ENCODE results near the gene CACTIN. TPM values are rescaled to one million over a fixed set of nuclear protein-coding genes. Genes with fewer than 3 reads are reported as not detected.

Gene CACTIN
- total RNA-seq, 3 donors from 2014 or later (not counting 1 experiment from before 2014, with no cell fraction given) = 33.6 to 42.2 (median 40.8) TPM

- intact Hi-C loops (cut with micrococcal nuclease) = no loop called here
- no peaks in the 10 kb centered on the region for H3K36me3 Mint-ChIP-seq
Observed at GRCh38 chr19:3578390-3578789, 48.2 kb downstream of the CACTIN start.

GRCh38 chr19:3577723-3578344 is 48.8 kb downstream of the CACTIN start:
- no peak for ATAC-seq
- Mint-ChIP-seq H3K36me3 (no peaks in the 10 kb centered on the region), H3K4me3 (no peak overlapping the region), H3K27me3 (ENCODE audit: low read depth in 2 of 2) (no peaks in the 10 kb centered on the region), H3K4me1 (peaks cover 0 to 10% of the 10 kb centered on the region in 2 donors), H3K9me3 (no peaks in the 10 kb centered on the region), H3K27ac (no peak overlapping the region)
- Histone ChIP-seq H3K4me1 (ENCODE audit: control insufficient read depth, insufficient read depth, low read length) (peaks cover 17% of the 10 kb centered on the region), H3K27me3 (ENCODE audit: control insufficient read depth, insufficient read depth, low read length) (no peaks in the 10 kb centered on the region), H3K9me3 (ENCODE audit: control insufficient read depth, insufficient read depth, low read length) (no peaks in the 10 kb centered on the region), H3K4me3 (ENCODE audit: low read length) (no peak overlapping the region), H3K36me3 (ENCODE audit: control insufficient read depth, insufficient read depth, low read length) (no peaks in the 10 kb centered on the region), H3K27ac (ENCODE audit: low read length) (no peak overlapping the region)
- intact Hi-C loops (cut with micrococcal nuclease) = no loop called here
- no peak for TF ChIP-seq CTCF (IDR thresholded peaks at IDR 0.05)
- 98% methylated on average over 60 of the region's 60 CpGs for WGBS (ENCODE audit: insufficient coverage)
- DNase-seq = no peak

More at GRCh38 chr19:3578390-3578789, 48.2 kb downstream of the CACTIN start:
- no peaks in the 10 kb centered on the region for H3K27me3 ChIP-seq (ENCODE audit: control insufficient read depth, insufficient read depth, low read length)
- ATAC-seq (no peak), DNase-seq (no peak)
- H3K4me3 Mint-ChIP-seq = no peak overlapping the region
- peaks cover 14% of the 10 kb centered on the region for H3K4me1 ChIP-seq (ENCODE audit: control insufficient read depth, insufficient read depth, low read length)
- H3K27ac Mint-ChIP-seq = no peak overlapping the region
- no peak overlapping the region for H3K27ac ChIP-seq (ENCODE audit: low read length)
- H3K27me3 Mint-ChIP-seq (ENCODE audit: low read depth in 2 of 2) = no peaks in the 10 kb centered on the region
- H3K9me3 Mint-ChIP-seq = no peaks in the 10 kb centered on the region
- no peaks in the 10 kb centered on the region for H3K9me3 ChIP-seq (ENCODE audit: control insufficient read depth, insufficient read depth, low read length)
- TF ChIP-seq CTCF (IDR thresholded peaks at IDR 0.05) = no peak
- 89% methylated on average over 17 of the region's 17 CpGs for WGBS (ENCODE audit: insufficient coverage)
- H3K4me3 ChIP-seq (ENCODE audit: low read length) = no peak overlapping the region
- H3K4me1 Mint-ChIP-seq = peaks cover 0 to 10% of the 10 kb centered on the region in 2 donors
- no peaks in the 10 kb centered on the region for H3K36me3 ChIP-seq (ENCODE audit: control insufficient read depth, insufficient read depth, low read length)

GRCh38 chr19:3576696-3577443 is 49.7 kb downstream of the CACTIN start:
- no peaks in the 10 kb centered on the region for H3K36me3 ChIP-seq (ENCODE audit: control insufficient read depth, insufficient read depth, low read length)
- no peak overlapping the region for H3K4me3 ChIP-seq (ENCODE audit: low read length)
- no peak for DNase-seq
- H3K9me3 Mint-ChIP-seq = no peaks in the 10 kb centered on the region
- intact Hi-C loops (cut with micrococcal nuclease) = no loop called here
- 87% methylated on average over 61 of the region's 78 CpGs for WGBS (ENCODE audit: insufficient coverage)
- H3K27ac Mint-ChIP-seq = no peak overlapping the region
- no peak for ATAC-seq
- no peak for TF ChIP-seq CTCF (IDR thresholded peaks at IDR 0.05)
- H3K4me1 Mint-ChIP-seq = peaks cover 7 to 19% of the 10 kb centered on the region in 2 donors
- H3K27ac ChIP-seq (ENCODE audit: low read length) = no peak overlapping the region
- no peak overlapping the region for H3K4me3 Mint-ChIP-seq
- H3K27me3 Mint-ChIP-seq (ENCODE audit: low read depth in 2 of 2) = no peaks in the 10 kb centered on the region
- H3K9me3 ChIP-seq (ENCODE audit: control insufficient read depth, insufficient read depth, low read length) = no peaks in the 10 kb centered on the region
- no peaks in the 10 kb centered on the region for H3K36me3 Mint-ChIP-seq
- peaks cover 22% of the 10 kb centered on the region for H3K4me1 ChIP-seq (ENCODE audit: control insufficient read depth, insufficient read depth, low read length)
- H3K27me3 ChIP-seq (ENCODE audit: control insufficient read depth, insufficient read depth, low read length) = no peaks in the 10 kb centered on the region

All from natural killer cell (primary cell).